ENCODE measurements around the gene WDR13. TPM values are rescaled to one million over a fixed set of nuclear protein-coding genes. Genes with fewer than 3 reads are reported as not detected.

WDR13 gene
- total RNA-seq, 4 donors from 2014 or later: 96.5 to 238 (median 184) TPM

DNA sequence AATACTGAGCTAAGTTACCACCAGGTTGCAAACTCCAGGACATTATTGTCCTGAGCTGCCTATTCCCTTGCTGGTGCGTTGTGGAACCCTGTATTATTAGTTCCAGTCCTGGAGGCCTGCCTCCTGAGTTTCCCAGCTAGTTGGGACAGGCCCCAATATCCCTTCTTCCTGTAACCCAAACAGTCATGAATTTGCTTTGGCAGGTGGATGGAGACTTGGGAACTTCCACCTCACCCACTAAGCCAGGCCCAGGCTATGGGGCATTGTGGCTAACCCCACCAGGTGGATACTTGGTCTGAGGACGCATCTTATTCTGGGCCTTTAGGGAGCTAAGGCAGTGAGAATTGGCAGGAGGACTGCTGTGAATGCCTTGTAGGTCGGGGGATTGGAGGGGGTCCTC lies 18.0 kb upstream of the WDR13 start:
- in situ Hi-C loops (cut with MboI; ENCODE audit: low pct_ligation_motif_present in 1 of 4, low pct_unique_long_range_greater_than_20kb in 1 of 4, low sequenced_read_pairs in 3 of 4) (no loop called here), intact Hi-C loops (cut with DNase I; ENCODE audit: low total_unique reads) (no loop called here)
- Histone ChIP-seq H3K27ac (no peak overlapping the region), H3K9me3 (no peaks in the 10 kb centered on the region), H3K4me1 (peaks cover 9 to 15% (median 12%) of the 10 kb centered on the region in 4 donors), H3K27me3 (no peaks in the 10 kb centered on the region), H3K4me3 (no peak overlapping the region), H3K36me3 (peaks cover 0 to 16% (median 5%) of the 10 kb centered on the region in 4 donors)
- 78 to 80% methylated on average over 1 to 3 of the region's 3 CpGs for WGBS, 2 donors (ENCODE audit: low coverage in 1 of 2)
- TF ChIP-seq POLR2AphosphoS5 (IDR thresholded peaks at IDR 0.05): no peak
- no peak for TF ChIP-seq POLR2A (IDR thresholded peaks at IDR 0.05)
- no peak for TF ChIP-seq EP300 (IDR thresholded peaks at IDR 0.05; ENCODE audit: low read depth)
- TF ChIP-seq, protein P1, sequence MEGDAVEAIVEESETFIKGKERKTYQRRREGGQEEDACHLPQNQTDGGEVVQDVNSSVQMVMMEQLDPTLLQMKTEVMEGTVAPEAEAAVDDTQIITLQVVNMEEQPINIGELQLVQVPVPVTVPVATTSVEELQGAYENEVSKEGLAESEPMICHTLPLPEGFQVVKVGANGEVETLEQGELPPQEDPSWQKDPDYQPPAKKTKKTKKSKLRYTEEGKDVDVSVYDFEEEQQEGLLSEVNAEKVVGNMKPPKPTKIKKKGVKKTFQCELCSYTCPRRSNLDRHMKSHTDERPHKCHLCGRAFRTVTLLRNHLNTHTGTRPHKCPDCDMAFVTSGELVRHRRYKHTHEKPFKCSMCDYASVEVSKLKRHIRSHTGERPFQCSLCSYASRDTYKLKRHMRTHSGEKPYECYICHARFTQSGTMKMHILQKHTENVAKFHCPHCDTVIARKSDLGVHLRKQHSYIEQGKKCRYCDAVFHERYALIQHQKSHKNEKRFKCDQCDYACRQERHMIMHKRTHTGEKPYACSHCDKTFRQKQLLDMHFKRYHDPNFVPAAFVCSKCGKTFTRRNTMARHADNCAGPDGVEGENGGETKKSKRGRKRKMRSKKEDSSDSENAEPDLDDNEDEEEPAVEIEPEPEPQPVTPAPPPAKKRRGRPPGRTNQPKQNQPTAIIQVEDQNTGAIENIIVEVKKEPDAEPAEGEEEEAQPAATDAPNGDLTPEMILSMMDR (IDR thresholded peaks at IDR 0.05): no peak
- DNase-seq: no peak

DNA sequence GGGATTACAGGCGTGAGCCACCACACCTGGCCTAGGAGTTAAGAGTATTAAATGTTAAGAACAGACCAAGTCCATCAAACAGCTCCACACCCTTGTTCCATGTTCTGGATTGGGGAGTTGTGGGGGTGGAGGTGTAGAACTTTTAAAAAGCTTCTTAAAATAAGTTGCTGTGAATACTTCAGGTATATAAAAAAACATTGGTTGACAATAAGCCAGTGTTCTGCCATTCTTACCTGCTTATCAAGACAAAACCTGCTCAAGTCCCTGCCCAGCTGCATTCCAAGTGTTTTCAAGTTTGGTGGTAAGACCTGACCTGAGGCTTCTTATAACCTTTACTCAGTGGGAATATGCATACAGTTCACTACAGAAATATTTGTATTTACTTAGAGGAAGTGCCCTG lies 16.6 kb upstream of the WDR13 start:
- H3K4me3 ChIP-seq: no peak overlapping the region
- peaks cover 0 to 12% (median 3%) of the 10 kb centered on the region in 4 donors for H3K36me3 ChIP-seq
- H3K4me1 ChIP-seq: peaks cover 6 to 9% (median 8%) of the 10 kb centered on the region in 4 donors
- intact Hi-C loops (cut with DNase I; ENCODE audit: low total_unique reads) (no loop called here), in situ Hi-C loops (cut with MboI; ENCODE audit: low pct_ligation_motif_present in 1 of 4, low pct_unique_long_range_greater_than_20kb in 1 of 4, low sequenced_read_pairs in 3 of 4) (no loop called here)
- no peaks in the 10 kb centered on the region for H3K9me3 ChIP-seq
- no peaks in the 10 kb centered on the region for H3K27me3 ChIP-seq
- no peak for TF ChIP-seq POLR2A (IDR thresholded peaks at IDR 0.05)
- TF ChIP-seq, protein P1 (IDR thresholded peaks at IDR 0.05): no peak
- no peak overlapping the region for H3K27ac ChIP-seq
- 95% methylated on average over 1 of the region's 1 CpG; no CpG with 5 or more reads in 1 of the 2 donors for WGBS, 2 donors (ENCODE audit: low coverage in 1 of 2)
- DNase-seq: no peak

DNA sequence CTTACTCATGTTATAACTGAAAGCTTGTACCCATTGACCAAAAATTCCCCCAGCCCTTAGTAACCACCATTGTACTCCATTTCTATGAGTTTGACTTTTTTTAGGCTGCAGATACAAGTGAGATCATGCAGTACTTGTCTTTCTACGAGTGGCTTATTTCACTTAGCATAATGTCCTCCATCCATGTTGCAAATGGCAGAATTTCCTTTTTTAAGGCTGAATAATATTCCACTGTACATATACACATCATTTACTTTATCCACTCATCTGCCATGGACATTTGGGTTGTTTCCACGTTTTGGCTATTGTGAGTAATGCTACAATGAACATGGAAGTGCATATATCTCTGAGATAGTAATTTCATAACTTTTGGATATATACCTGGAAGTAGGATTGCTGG lies 12.6 kb upstream of the WDR13 start:
- in situ Hi-C loops (cut with MboI; ENCODE audit: low pct_ligation_motif_present in 1 of 4, low pct_unique_long_range_greater_than_20kb in 1 of 4, low sequenced_read_pairs in 3 of 4) (no loop called here), intact Hi-C loops (cut with DNase I; ENCODE audit: low total_unique reads) (no loop called here)
- Histone ChIP-seq H3K27ac (no peak overlapping the region), H3K4me3 (no peak overlapping the region), H3K27me3 (no peaks in the 10 kb centered on the region), H3K4me1 (no peaks in the 10 kb centered on the region), H3K36me3 (no peaks in the 10 kb centered on the region), H3K9me3 (no peaks in the 10 kb centered on the region)
- 36% methylated on average over 2 of the region's 2 CpGs; no CpG with 5 or more reads in 1 of the 2 donors for whole genome bisulfite sequencing, 2 donors (ENCODE audit: low coverage in 1 of 2)
- no peak for DNase-seq
- no peak for TF ChIP-seq POLR2A (IDR thresholded peaks at IDR 0.05)
- TF ChIP-seq, protein P1 (IDR thresholded peaks at IDR 0.05): no peak
- no peak for TF ChIP-seq EP300 (IDR thresholded peaks at IDR 0.05; ENCODE audit: low read depth)
- TF ChIP-seq POLR2AphosphoS5 (IDR thresholded peaks at IDR 0.05): no peak

DNA sequence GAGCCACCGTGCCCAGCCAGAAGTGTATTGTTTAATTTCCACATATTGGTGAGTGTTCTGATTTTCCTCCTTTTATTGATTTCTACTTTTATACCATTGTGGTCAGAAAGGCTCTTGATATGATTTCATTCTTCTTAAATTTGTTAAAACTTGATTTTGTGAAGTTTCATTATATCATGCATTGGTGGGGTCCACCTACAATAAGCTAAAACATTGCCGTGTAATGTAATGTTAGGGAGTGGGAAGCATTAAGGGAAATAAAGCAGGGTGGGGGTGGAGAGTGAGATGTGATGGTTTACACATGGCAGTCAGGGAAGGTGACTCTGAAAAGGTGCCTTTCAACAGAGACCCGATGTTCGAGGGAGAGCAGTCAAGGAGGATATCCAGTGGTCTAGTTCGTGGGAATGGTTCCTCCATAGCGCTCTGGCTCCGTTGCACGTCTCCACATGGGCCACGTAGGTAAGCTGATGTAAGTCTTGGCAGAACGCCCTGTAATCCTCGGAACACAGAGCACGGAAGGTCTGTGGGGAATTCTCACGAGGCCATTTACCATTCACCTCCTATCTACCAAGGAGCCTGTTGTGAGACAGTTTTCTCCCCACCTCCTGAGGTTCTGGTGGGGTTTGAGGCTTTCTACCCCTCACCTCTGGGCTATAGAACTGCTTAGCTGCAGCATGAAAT lies 7.7 kb upstream of the WDR13 start:
- WGBS, 2 donors (ENCODE audit: low coverage in 1 of 2): 68 to 82% methylated on average over 4 to 12 of the region's 13 CpGs
- no peak for DNase-seq

More for the DNA sequence above, 7.7 kb upstream of the WDR13 start:
- intact Hi-C loops (cut with DNase I; ENCODE audit: low total_unique reads) (no loop called here), in situ Hi-C loops (cut with MboI; ENCODE audit: low pct_ligation_motif_present in 1 of 4, low pct_unique_long_range_greater_than_20kb in 1 of 4, low sequenced_read_pairs in 3 of 4) (no loop called here)
- Histone ChIP-seq H3K4me3 (no peak overlapping the region), H3K9me3 (no peaks in the 10 kb centered on the region), H3K27me3 (no peaks in the 10 kb centered on the region), H3K4me1 (no peaks in the 10 kb centered on the region), H3K27ac (no peak overlapping the region), H3K36me3 (no peaks in the 10 kb centered on the region)
- no peak for TF ChIP-seq POLR2AphosphoS5 (IDR thresholded peaks at IDR 0.05)
- TF ChIP-seq, protein P1 (IDR thresholded peaks at IDR 0.05): no peak
- no peak for TF ChIP-seq POLR2A (IDR thresholded peaks at IDR 0.05)
- TF ChIP-seq EP300 (IDR thresholded peaks at IDR 0.05; ENCODE audit: low read depth): no peak
